ENCODE data around the gene SAMD7. TPM values are rescaled to one million over a fixed set of nuclear protein-coding genes. Genes with fewer than 3 reads are reported as not detected.

Gene SAMD7
- total and polyA plus RNA-seq, 2 of the 13 experiments (the other 11 are each of a cell fraction or from before 2014, with no cell fraction given), result not detected

DNA sequence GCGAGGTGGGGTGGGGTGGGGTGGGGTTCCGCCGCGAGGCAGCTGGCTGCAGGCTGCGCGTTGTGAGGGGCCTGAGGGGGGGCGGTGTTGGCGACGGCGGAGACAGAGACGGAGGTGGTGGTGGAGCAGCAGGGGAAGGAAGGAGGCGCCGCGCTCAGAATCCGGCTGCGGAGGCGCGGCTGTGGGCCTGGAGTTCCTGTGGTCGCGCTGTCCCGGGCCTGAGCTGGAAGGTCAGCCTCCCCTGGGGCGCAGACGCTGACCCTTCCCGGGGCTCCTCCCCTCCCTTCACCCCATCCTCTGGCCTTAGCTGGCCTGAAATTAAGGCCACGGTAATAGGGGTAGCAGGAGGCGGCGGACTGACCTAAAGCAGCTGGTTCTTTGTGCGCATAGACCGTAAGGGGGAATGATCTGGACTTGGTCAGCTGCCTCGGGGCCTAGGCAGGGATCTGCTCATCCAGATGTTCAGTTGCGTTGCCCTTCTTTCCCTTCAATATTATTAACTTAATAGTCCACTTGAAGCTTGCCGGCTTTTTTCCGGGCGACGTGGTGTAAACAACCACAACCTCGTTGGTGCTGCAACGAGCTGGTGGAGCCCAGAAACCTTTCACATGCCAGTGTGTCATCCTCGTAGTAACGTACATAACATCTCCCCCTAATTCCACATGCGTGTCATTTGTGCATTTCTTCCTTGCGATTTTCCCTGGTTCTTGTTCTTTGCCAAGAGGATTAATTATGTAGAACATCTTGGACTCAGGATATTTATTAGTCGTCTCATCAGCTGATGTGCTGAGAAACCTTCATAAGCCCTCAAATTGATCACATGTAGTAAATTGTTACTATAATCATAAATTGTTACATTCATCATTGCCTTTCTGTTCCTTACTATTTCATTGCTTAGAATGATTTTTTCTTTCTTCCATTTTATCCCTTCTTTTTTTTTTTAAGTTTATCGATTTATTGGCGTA is 55.9 kb downstream of the SAMD7 start (continued):
- TF ChIP-seq, protein P1, sequence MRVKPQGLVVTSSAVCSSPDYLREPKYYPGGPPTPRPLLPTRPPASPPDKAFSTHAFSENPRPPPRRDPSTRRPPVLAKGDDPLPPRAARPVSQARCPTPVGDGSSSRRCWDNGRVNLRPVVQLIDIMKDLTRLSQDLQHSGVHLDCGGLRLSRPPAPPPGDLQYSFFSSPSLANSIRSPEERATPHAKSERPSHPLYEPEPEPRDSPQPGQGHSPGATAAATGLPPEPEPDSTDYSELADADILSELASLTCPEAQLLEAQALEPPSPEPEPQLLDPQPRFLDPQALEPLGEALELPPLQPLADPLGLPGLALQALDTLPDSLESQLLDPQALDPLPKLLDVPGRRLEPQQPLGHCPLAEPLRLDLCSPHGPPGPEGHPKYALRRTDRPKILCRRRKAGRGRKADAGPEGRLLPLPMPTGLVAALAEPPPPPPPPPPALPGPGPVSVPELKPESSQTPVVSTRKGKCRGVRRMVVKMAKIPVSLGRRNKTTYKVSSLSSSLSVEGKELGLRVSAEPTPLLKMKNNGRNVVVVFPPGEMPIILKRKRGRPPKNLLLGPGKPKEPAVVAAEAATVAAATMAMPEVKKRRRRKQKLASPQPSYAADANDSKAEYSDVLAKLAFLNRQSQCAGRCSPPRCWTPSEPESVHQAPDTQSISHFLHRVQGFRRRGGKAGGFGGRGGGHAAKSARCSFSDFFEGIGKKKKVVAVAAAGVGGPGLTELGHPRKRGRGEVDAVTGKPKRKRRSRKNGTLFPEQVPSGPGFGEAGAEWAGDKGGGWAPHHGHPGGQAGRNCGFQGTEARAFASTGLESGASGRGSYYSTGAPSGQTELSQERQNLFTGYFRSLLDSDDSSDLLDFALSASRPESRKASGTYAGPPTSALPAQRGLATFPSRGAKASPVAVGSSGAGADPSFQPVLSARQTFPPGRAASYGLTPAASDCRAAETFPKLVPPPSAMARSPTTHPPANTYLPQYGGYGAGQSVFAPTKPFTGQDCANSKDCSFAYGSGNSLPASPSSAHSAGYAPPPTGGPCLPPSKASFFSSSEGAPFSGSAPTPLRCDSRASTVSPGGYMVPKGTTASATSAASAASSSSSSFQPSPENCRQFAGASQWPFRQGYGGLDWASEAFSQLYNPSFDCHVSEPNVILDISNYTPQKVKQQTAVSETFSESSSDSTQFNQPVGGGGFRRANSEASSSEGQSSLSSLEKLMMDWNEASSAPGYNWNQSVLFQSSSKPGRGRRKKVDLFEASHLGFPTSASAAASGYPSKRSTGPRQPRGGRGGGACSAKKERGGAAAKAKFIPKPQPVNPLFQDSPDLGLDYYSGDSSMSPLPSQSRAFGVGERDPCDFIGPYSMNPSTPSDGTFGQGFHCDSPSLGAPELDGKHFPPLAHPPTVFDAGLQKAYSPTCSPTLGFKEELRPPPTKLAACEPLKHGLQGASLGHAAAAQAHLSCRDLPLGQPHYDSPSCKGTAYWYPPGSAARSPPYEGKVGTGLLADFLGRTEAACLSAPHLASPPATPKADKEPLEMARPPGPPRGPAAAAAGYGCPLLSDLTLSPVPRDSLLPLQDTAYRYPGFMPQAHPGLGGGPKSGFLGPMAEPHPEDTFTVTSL (CRISPR knock-in tag; IDR thresholded peaks at IDR 0.05; ENCODE audit: borderline replicate concordance), result peak; percentile 8; the same call in 1 of the 2 replicates
- TF ChIP-seq HNRNPL (IDR thresholded peaks at IDR 0.05; ENCODE audit: low read depth, low read length) (no peak), ARNTL (CRISPR knock-in tag; IDR thresholded peaks at IDR 0.05) (no peak; the same call in 1 of the 2 replicates), ZNF83 (CRISPR knock-in tag; IDR thresholded peaks at IDR 0.05; ENCODE audit: borderline replicate concordance) (no peak), HMG20B (CRISPR knock-in tag; conservative IDR thresholded peaks at IDR 0.05) (no peak), ZEB1 (IDR thresholded peaks at IDR 0.05; ENCODE audit: insufficient replicate concordance, low read depth) (no peak), AHR (CRISPR knock-in tag; IDR thresholded peaks at IDR 0.05) (no peak), ZNF235 (CRISPR knock-in tag; IDR thresholded peaks at IDR 0.05; ENCODE audit: borderline replicate concordance) (no peak), TBP (CRISPR knock-in tag; IDR thresholded peaks at IDR 0.05) (no peak), CBFB (CRISPR knock-in tag; IDR thresholded peaks at IDR 0.05) (no peak), ZNF121 (CRISPR knock-in tag; IDR thresholded peaks at IDR 0.05) (no peak), AKAP8 (CRISPR knock-in tag; IDR thresholded peaks at IDR 0.05) (no peak), ZNF615 (CRISPR knock-in tag; IDR thresholded peaks at IDR 0.05; ENCODE audit: borderline replicate concordance) (no peak), MAZ (IDR thresholded peaks at IDR 0.05; ENCODE audit: borderline replicate concordance, low read depth, low read length) (no peak), MAZ (CRISPR knock-in tag; IDR thresholded peaks at IDR 0.05; ENCODE audit: low read depth) (no peak)
- TF ChIP-seq, protein P2, sequence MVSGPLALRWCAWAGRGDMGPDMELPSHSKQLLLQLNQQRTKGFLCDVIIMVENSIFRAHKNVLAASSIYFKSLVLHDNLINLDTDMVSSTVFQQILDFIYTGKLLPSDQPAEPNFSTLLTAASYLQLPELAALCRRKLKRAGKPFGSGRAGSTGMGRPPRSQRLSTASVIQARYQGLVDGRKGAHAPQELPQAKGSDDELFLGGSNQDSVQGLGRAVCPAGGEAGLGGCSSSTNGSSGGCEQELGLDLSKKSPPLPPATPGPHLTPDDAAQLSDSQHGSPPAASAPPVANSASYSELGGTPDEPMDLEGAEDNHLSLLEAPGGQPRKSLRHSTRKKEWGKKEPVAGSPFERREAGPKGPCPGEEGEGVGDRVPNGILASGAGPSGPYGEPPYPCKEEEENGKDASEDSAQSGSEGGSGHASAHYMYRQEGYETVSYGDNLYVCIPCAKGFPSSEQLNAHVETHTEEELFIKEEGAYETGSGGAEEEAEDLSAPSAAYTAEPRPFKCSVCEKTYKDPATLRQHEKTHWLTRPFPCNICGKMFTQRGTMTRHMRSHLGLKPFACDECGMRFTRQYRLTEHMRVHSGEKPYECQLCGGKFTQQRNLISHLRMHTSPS (CRISPR knock-in tag; IDR thresholded peaks at IDR 0.05; ENCODE audit: low read depth), result no peak
- TF ChIP-seq, protein P3, sequence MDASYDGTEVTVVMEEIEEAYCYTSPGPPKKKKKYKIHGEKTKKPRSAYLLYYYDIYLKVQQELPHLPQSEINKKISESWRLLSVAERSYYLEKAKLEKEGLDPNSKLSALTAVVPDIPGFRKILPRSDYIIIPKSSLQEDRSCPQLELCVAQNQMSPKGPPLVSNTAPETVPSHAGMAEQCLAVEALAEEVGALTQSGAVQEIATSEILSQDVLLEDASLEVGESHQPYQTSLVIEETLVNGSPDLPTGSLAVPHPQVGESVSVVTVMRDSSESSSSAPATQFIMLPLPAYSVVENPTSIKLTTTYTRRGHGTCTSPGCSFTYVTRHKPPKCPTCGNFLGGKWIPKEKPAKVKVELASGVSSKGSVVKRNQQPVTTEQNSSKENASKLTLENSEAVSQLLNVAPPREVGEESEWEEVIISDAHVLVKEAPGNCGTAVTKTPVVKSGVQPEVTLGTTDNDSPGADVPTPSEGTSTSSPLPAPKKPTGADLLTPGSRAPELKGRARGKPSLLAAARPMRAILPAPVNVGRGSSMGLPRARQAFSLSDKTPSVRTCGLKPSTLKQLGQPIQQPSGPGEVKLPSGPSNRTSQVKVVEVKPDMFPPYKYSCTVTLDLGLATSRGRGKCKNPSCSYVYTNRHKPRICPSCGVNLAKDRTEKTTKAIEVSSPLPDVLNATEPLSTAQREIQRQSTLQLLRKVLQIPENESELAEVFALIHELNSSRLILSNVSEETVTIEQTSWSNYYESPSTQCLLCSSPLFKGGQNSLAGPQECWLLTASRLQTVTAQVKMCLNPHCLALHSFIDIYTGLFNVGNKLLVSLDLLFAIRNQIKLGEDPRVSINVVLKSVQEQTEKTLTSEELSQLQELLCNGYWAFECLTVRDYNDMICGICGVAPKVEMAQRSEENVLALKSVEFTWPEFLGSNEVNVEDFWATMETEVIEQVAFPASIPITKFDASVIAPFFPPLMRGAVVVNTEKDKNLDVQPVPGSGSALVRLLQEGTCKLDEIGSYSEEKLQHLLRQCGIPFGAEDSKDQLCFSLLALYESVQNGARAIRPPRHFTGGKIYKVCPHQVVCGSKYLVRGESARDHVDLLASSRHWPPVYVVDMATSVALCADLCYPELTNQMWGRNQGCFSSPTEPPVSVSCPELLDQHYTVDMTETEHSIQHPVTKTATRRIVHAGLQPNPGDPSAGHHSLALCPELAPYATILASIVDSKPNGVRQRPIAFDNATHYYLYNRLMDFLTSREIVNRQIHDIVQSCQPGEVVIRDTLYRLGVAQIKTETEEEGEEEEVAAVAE (CRISPR knock-in tag; IDR thresholded peaks at IDR 0.05; ENCODE audit: borderline replicate concordance), result no peak
